Central memory CD8-positive, alpha-beta T cell (primary cell): ENCODE measurements around the gene TNRC6C.
A peak's percentile ranks its signal among the peaks of the same experiment; 100 is the strongest.

Source experiments
- ATAC-seq: fragments of 150-1000 bp; cut with Tn5 transposase; replicated peaks from 2 replicates; pipeline ENCODE4 v1.10.0; 2022; ENCODE audit warnings: mild to moderate bottlenecking, moderate FRiP score, moderate number of reproducible peaks; ENCODE audit not compliant: poor library complexity, severe bottlenecking; ENCODE audit errors: extremely low read depth
- DNase-seq, 2 donors: peaks; one replicate each; pipeline ENCODE4 v3.0.0; 2021; ENCODE audit warnings: low spot score in 2 of 2
- H3K27ac Mint-ChIP-seq: one replicate; pipeline ENCODE4 v1.8.0; 2022; ENCODE audit warnings: low read depth, mild to moderate bottlenecking, moderate library complexity, mixed read lengths
- H3K27me3 Mint-ChIP-seq: one replicate; pipeline ENCODE4 v1.8.0; 2022; ENCODE audit warnings: mixed read lengths
- H3K36me3 Mint-ChIP-seq: one replicate; pipeline ENCODE4 v1.8.0; 2022; ENCODE audit warnings: mild to moderate bottlenecking, moderate library complexity, mixed read lengths; ENCODE audit not compliant: insufficient read depth
- H3K4me1 Mint-ChIP-seq: one replicate; pipeline ENCODE4 v1.8.0; 2022; ENCODE audit warnings: mixed read lengths
- H3K4me3 Mint-ChIP-seq: one replicate; pipeline ENCODE4 v1.8.0; 2022; ENCODE audit warnings: mild to moderate bottlenecking, moderate library complexity, mixed read lengths
- H3K9me3 Mint-ChIP-seq: one replicate; pipeline ENCODE4 v1.8.0; 2022; ENCODE audit warnings: mixed read lengths

TNRC6C gene

GRCh38 chr17:78127888-78128550 is 169.5 kb downstream of the TNRC6C start:
- no peak for DNase-seq
- no peaks in the 10 kb centered on the region for H3K9me3 Mint-ChIP-seq

GRCh38 chr17:78128551-78129350 is 170.2 kb downstream of the TNRC6C start, which contains the start of gene TMC6:
Gene TMC6, minus strand, starts transcription at chr17:78128755. Its CDS starts 1,923 bp downstream, at chr17:78126832.
- DNase-seq (peak; percentile 53 to 58), ATAC-seq (peak; percentile 20)
- Mint-ChIP-seq H3K4me3 (peak within 1 kb of the TSS; percentile 100), H3K36me3 (peaks cover 76% of the 10 kb centered on the region), H3K4me1 (peaks cover 55% of the 10 kb centered on the region), H3K9me3 (no peaks in the 10 kb centered on the region), H3K27ac (peak within 1 kb of the TSS; percentile 97), H3K27me3 (no peaks in the 10 kb centered on the region)

More at GRCh38 chr17:78127888-78128550, 169.5 kb downstream of the TNRC6C start:
- peaks cover 76% of the 10 kb centered on the region for H3K36me3 Mint-ChIP-seq
- peak overlapping the region; percentile 100 for H3K4me3 Mint-ChIP-seq
- H3K27me3 Mint-ChIP-seq, result no peaks in the 10 kb centered on the region
- H3K27ac Mint-ChIP-seq, result peak overlapping the region; percentile 76
- peaks cover 55% of the 10 kb centered on the region for H3K4me1 Mint-ChIP-seq
- no peak for ATAC-seq

GRCh38 chr17:78129351-78130089 is 171.0 kb downstream of the TNRC6C start:
- peak overlapping the region; percentile 97 for H3K27ac Mint-ChIP-seq
- H3K27me3 Mint-ChIP-seq, result no peaks in the 10 kb centered on the region
- ATAC-seq, result peak; percentile 2
- DNase-seq, result no peak
- H3K4me3 Mint-ChIP-seq, result peak overlapping the region; percentile 100
- peaks cover 74% of the 10 kb centered on the region for H3K36me3 Mint-ChIP-seq
- no peaks in the 10 kb centered on the region for H3K9me3 Mint-ChIP-seq
- peaks cover 55% of the 10 kb centered on the region for H3K4me1 Mint-ChIP-seq

GRCh38 chr17:78130090-78130436 is 171.6 kb downstream of the TNRC6C start:
- ATAC-seq, result peak; percentile 1
- no peak for DNase-seq
- Mint-ChIP-seq H3K27me3 (no peaks in the 10 kb centered on the region), H3K4me3 (peak overlapping the region; percentile 100), H3K27ac (peak overlapping the region; percentile 97), H3K4me1 (peaks cover 57% of the 10 kb centered on the region), H3K9me3 (no peaks in the 10 kb centered on the region), H3K36me3 (peaks cover 74% of the 10 kb centered on the region)

- Mint-ChIP-seq H3K9me3 (no peaks in the 10 kb centered on the region), H3K27me3 (no peaks in the 10 kb centered on the region), H3K4me3 (peak within 1 kb of the TSS; percentile 100), H3K27ac (peak within 1 kb of the TSS; percentile 97), H3K4me1 (peaks cover 61% of the 10 kb centered on the region), H3K36me3 (peaks cover 74% of the 10 kb centered on the region)
- DNase-seq (peak; percentile 64 to 86), ATAC-seq (peak; percentile 66)
Measured at GRCh38 chr17:78130437-78131101, 172.1 kb downstream of the TNRC6C start, which contains the start of gene TMC8. Gene TMC8, plus strand, starts transcription at chr17:78130771. Its CDS starts 818 bp downstream, at chr17:78131589.

- Mint-ChIP-seq H3K36me3 (peaks cover 75% of the 10 kb centered on the region), H3K27me3 (no peaks in the 10 kb centered on the region), H3K4me3 (peak overlapping the region; percentile 100), H3K9me3 (no peaks in the 10 kb centered on the region), H3K4me1 (peaks cover 62% of the 10 kb centered on the region), H3K27ac (peak overlapping the region; percentile 97)
- ATAC-seq, result no peak
- no peak for DNase-seq
Measured at GRCh38 chr17:78131172-78132083, 172.9 kb downstream of the TNRC6C start.

GRCh38 chr17:78132084-78132676 is 173.7 kb downstream of the TNRC6C start:
- peak overlapping the region; percentile 100 for H3K4me3 Mint-ChIP-seq
- H3K27ac Mint-ChIP-seq, result peak overlapping the region; percentile 8
- no peak for ATAC-seq
- no peaks in the 10 kb centered on the region for H3K27me3 Mint-ChIP-seq
- H3K36me3 Mint-ChIP-seq, result peaks cover 76% of the 10 kb centered on the region
- peaks cover 61% of the 10 kb centered on the region for H3K4me1 Mint-ChIP-seq
- H3K9me3 Mint-ChIP-seq, result no peaks in the 10 kb centered on the region
- peak; percentile 49 to 72 for DNase-seq

GRCh38 chr17:78132767-78133178 is 174.3 kb downstream of the TNRC6C start:
- H3K27ac Mint-ChIP-seq, result peak overlapping the region; percentile 8
- no peaks in the 10 kb centered on the region for H3K9me3 Mint-ChIP-seq
- H3K27me3 Mint-ChIP-seq, result no peaks in the 10 kb centered on the region
- peaks cover 77% of the 10 kb centered on the region for H3K36me3 Mint-ChIP-seq
- DNase-seq (peak in 1 of 2 donors; percentile 37), ATAC-seq (no peak)
- H3K4me1 Mint-ChIP-seq, result peaks cover 67% of the 10 kb centered on the region
- peak overlapping the region; percentile 100 for H3K4me3 Mint-ChIP-seq

GRCh38 chr17:78133179-78133951 is 174.9 kb downstream of the TNRC6C start:
- Mint-ChIP-seq H3K36me3 (peaks cover 80% of the 10 kb centered on the region), H3K4me3 (peak overlapping the region; percentile 100), H3K27me3 (no peaks in the 10 kb centered on the region), H3K4me1 (peaks cover 73% of the 10 kb centered on the region), H3K27ac (peak overlapping the region; percentile 8), H3K9me3 (no peaks in the 10 kb centered on the region)
- ATAC-seq, result no peak
- DNase-seq, result no peak

GRCh38 chr17:78133971-78134898 is 175.7 kb downstream of the TNRC6C start:
- DNase-seq (peak; percentile 74 to 76), ATAC-seq (peak; percentile 33)
- peaks cover 76% of the 10 kb centered on the region for H3K4me1 Mint-ChIP-seq
- H3K4me3 Mint-ChIP-seq, result peak overlapping the region; percentile 100
- H3K27me3 Mint-ChIP-seq, result no peaks in the 10 kb centered on the region
- no peaks in the 10 kb centered on the region for H3K9me3 Mint-ChIP-seq
- peak overlapping the region; percentile 8 for H3K27ac Mint-ChIP-seq
- H3K36me3 Mint-ChIP-seq, result peaks cover 78% of the 10 kb centered on the region
